Measurements from ENCODE around the gene LRRC59.
"Not testable (repeated sequence)": the region's sequence is repeated elsewhere in the genome, so short reads cannot be mapped to it uniquely, and the experiment has no call there.

Gene LRRC59

GRCh38 chr17:50345432-50346312 lies 51.7 kb downstream of the LRRC59 start, which contains the start of gene XYLT2:
TSS of gene XYLT2 (plus strand) at chr17:50346126. CDS start at chr17:50346141, 15 bp downstream.
- DNase-seq, result peak; percentile 91

DNA sequence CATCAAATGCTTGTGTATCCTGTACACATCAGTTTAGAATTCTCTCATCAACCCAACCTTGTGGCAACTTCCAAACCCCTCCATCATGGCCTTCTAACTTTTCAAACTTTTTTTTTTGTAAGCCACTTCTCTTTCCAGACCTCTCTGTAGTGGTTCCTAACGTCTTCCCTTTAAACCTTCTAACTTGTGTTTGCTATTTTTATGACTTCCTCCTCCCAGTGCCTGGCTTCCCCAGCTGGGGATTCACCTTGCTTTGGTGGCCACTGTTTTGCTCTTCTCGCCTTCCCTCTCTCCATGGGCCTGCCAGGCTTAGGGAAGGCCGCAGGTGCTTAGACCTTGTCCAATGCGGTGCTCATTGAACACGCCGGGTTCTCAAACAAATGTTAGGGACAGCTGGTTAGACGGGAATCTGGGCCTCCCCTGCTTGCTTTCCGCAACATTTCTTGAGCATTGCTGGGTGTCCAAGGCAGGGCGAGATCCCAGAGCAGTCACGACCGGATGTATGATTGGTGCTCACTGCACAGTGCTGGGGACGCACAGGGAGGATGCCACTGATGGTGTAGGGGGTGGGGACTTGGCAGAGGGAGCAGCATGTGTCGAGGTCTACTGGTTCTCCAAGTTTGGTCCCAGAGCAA lies 52.5 kb downstream of the LRRC59 start:
- peak; percentile 10 for DNase-seq

GRCh38 chr17:50339381-50339780 lies 57.9 kb downstream of the LRRC59 start:
- DNase-seq, result no peak

DNA sequence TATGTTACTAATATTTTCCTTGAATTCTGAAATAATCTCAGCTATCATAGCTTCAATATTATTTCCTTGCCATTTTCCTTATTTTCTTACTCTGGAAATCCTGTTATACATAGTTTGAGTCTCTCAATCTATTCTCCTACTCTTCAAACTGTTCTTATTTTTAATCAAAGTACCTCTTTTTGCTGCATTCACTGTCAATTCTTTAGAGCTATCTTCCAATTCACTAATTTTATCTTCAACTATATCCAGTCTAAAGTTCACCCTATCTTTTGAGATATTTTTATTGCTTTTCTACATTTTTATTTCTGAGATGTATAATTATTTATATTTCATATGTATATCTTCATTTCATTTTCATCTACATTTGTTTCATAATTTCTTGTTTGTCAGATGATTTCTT lies 58.7 kb downstream of the LRRC59 start:
- DNase-seq, result no peak

- no peak for DNase-seq
Observed at GRCh38 chr17:50337956-50338355, 59.4 kb downstream of the LRRC59 start.

DNA sequence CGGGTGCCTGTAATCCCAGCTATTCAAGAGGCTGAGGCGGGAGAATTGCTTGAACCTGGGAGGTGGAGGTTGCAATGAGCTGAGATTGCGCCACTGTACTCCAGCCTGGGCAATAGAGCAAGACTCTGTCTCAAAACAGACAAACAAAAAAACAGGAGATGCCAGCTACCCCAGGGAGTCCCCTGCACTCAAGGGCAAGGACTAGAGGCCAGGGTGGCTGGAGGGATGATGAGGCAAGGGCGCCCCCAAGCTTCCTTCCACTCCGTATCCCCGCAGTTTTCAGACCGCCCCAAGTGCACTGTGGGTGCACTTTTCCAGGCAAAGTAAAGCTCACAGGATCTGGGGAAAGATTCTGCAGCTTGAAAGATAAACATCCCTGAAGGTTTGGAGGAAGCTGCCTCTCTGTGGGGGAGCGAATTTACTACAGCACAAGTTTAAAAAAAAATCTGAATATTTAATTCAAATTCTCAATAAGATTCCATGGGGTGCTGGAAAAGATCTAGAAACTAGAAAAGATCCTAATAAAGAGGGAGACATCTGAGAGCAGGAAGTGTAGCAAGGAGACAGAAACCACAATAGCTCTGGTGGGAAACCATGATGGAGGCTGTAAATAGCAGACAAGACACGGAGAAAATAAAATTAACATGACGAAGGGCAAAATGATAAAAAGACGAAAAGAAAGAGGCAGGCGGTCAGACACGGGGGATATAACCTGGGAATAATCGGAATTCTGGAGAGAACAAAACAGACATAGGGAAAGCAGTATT lies 63.8 kb downstream of the LRRC59 start:
- not testable (repeated sequence) for DNase-seq

DNA sequence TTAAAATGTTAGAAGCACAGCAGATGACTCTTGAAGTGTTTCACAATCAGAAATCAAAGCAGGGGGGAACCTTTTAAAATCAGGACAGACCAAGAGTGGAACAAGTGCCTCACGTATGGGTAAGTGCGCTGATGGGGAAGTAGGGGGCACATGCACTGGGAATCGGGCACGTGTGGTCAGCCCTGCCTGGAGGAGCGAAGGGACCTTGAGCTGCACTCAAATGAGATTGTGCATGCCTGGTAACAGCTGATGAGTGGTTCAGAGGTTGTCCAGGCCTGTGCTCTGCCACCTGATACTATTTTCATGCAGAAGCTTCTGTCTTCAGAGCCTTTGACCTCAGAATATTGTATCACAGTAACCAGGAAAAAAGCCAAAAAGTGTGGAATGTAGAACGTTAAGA lies 65.1 kb downstream of the LRRC59 start:
- peak; percentile 41 for DNase-seq

Data from suppressor macrophage treated with lipopolysaccharide for 4 hours (primary cell).